ENCODE measurements around the gene PACC1. TPM values are rescaled to one million over a fixed set of nuclear protein-coding genes. Genes with fewer than 3 reads are reported as not detected.

Gene PACC1
- total RNA-seq, 2 experiments from 2014 or later: 11.1 to 11.7 TPM

GRCh38 chr1:212433577-212434462 is 19.1 kb upstream of the PACC1 start:
- ATAC-seq (no peak), DNase-seq (peak; percentile 9)
- CTCF ChIA-PET: interaction anchor here (0.6 to 3.2 kb wide), 3 partner anchors 13 to 43 kb away, joined by 3 to 20 read pairs (median 4); no protein-coding TSS in a partner anchor
- peaks cover 40% of the 10 kb centered on the region for H3K4me1 Mint-ChIP-seq (ENCODE audit: low read depth)
- TF ChIP-seq CTCF (IDR thresholded peaks at IDR 0.05): no peak
- peak overlapping the region; percentile 74 for H3K4me3 Mint-ChIP-seq
- POLR2A ChIA-PET: no interaction called here
- intact Hi-C loops (cut with micrococcal nuclease): no loop called here
- H3K9me3 Mint-ChIP-seq: no peaks in the 10 kb centered on the region
- no peaks in the 10 kb centered on the region for H3K27me3 Mint-ChIP-seq
- H3K36me3 Mint-ChIP-seq (ENCODE audit: low read depth): peaks cover 2% of the 10 kb centered on the region
- H3K27ac Mint-ChIP-seq: peak overlapping the region; percentile 56

- H3K4me3 Mint-ChIP-seq: peak within 1 kb of the TSS; percentile 74
- H3K27ac Mint-ChIP-seq: peak within 1 kb of the TSS; percentile 73
- CTCF ChIA-PET: interaction anchor here (1.6 to 3.2 kb wide), 2 partner anchors 23 to 44 kb away, joined by 4 to 20 read pairs; no protein-coding TSS in a partner anchor
- DNase-seq (peak; percentile 80), ATAC-seq (peak; percentile 99)
- POLR2A ChIA-PET: interaction anchor here (1.0 to 1.4 kb wide), 3 partner anchors 18 to 605 kb away, joined by 3 to 5 read pairs (median 4); partner anchors contain the start of gene PACC1
- intact Hi-C loops (cut with micrococcal nuclease): no loop called here
- no peak for TF ChIP-seq CTCF (IDR thresholded peaks at IDR 0.05)
- H3K36me3 Mint-ChIP-seq (ENCODE audit: low read depth): peaks cover 2% of the 10 kb centered on the region
- H3K9me3 Mint-ChIP-seq: no peaks in the 10 kb centered on the region
- no peaks in the 10 kb centered on the region for H3K27me3 Mint-ChIP-seq
- peaks cover 38% of the 10 kb centered on the region for H3K4me1 Mint-ChIP-seq (ENCODE audit: low read depth)
Measured at GRCh38 chr1:212432661-212433576, 18.2 kb upstream of the PACC1 start, which contains the start of gene NENF. Gene NENF (plus strand): TSS chr1:212432920. CDS start chr1:212432944, 24 bp downstream.

- intact Hi-C loops (cut with micrococcal nuclease): no loop called here
- Mint-ChIP-seq H3K27ac (peak overlapping the region; percentile 73), H3K27me3 (no peaks in the 10 kb centered on the region), H3K36me3 (ENCODE audit: low read depth) (peaks cover 2% of the 10 kb centered on the region), H3K4me3 (peak overlapping the region; percentile 69), H3K4me1 (ENCODE audit: low read depth) (peaks cover 32% of the 10 kb centered on the region), H3K9me3 (no peaks in the 10 kb centered on the region)
- peak; percentile 43 for DNase-seq
- ChIA-PET CTCF (interaction anchor here (1.6 to 3.2 kb wide), 2 partner anchors 24 to 45 kb away, joined by 4 to 20 read pairs; no protein-coding TSS in a partner anchor), POLR2A (interaction anchor here (1.0 to 1.4 kb wide), 3 partner anchors 17 to 605 kb away, joined by 3 to 5 read pairs (median 4); partner anchors contain the start of gene PACC1)
- no peak for TF ChIP-seq CTCF (IDR thresholded peaks at IDR 0.05)
- ATAC-seq: no peak
Measured at GRCh38 chr1:212432272-212432660, 17.6 kb upstream of the PACC1 start.

GRCh38 chr1:212431644-212432043 is 17.0 kb upstream of the PACC1 start:
- Mint-ChIP-seq H3K9me3 (no peaks in the 10 kb centered on the region), H3K27ac (peak overlapping the region; percentile 3), H3K27me3 (no peaks in the 10 kb centered on the region), H3K4me3 (peak overlapping the region; percentile 32), H3K36me3 (ENCODE audit: low read depth) (peaks cover 2% of the 10 kb centered on the region), H3K4me1 (ENCODE audit: low read depth) (peaks cover 29% of the 10 kb centered on the region)
- ATAC-seq (no peak), DNase-seq (no peak)
- no peak for TF ChIP-seq CTCF (IDR thresholded peaks at IDR 0.05)
- intact Hi-C loops (cut with micrococcal nuclease): no loop called here
- ChIA-PET CTCF (interaction anchor here (3.2 to 9.8 kb wide), 2 partner anchors 25 kb away, joined by 20 to 77 read pairs; no protein-coding TSS in a partner anchor), POLR2A (interaction anchor here (1.0 to 1.4 kb wide), 3 partner anchors 17 to 604 kb away, joined by 3 to 5 read pairs (median 4); partner anchors contain the start of gene PACC1)
